SK-N-DZ (cell line): ENCODE measurements around the gene BCO2.

Experiments
- DNase-seq: peaks from one replicate; pipeline ENCODE4 v3.0.0-alpha.2; 2015; ENCODE audit warnings: low spot score

The BCO2 gene

DNA sequence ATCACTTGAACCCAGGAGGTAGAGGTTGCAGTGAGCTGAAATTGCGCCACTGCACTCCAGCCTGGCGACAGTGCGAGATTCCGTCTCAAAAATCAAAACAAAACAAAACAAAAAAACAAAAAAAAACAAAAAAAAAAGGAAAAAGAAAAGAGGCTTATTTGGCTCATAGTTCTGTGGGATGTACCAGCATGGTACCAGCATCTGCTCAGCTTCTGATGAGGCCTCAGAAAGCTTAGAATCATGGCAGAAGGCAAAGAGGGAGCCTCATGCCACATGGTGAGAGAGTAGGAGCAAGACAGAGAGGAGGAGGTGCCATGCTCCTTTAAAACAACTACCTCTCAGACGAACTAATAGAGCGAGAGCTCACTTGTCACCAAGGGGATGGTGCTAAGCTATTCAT is 40.3 kb downstream of the BCO2 start:
- DNase-seq = no peak

DNA sequence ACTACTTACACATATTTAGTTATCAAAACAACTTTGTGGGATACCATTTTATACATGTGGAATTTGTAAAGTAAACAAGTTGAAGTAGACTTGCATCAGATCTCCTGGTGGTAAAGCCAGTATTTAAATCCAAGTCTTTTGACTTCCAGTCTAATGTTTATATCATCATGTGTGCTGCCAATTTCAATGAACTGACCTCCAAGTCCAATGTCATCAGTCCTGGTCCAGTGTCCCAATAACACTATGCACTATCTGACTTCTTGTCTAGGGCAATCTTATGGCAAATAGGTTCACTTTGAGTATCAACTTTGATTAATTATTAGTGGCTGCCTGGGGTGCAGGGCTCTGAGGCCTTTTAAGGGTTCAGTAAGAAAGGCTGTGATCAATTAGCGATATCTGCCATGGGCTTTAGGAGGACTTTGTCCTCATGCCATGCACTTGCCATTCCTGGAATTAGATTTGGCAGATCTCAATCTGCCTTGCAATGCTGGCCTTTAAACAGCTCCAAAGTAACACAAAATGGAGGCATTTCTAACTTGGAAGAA is 41.3 kb downstream of the BCO2 start:
- DNase-seq = no peak

DNA sequence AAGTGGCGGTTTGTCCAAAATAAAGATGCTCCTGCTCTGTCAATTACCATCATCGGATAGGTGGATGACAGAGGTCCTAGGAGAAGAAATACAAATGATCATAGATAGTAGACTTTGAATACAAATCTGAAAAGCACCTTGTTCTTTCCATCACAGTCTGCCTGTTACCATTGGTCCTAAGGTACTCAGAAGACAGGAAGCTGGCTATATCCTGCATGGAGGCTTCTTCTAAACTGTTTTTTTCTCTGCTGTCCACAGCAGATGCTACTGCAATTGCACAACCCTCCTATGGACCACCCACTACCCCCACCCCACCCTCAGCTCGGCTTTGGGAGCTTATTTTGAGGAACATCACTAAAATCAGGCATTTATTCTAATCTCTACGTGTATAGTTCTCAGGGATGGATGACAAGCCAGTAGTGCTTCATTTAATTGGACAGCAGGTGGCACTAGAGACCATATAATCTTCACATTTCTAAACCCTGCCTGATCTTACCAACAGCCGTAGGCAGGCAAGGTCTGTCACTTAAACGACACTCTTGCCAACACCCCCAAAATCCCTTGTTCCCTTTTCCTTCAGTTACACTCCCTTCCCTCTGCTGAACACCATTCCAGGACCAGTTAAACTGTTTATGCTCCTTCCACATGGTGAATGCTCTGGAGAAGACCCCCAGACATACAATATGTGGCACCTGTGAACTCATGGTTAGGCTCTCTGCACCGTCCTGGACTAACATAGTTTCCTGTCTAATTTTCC is 44.3 kb downstream of the BCO2 start:
- DNase-seq = peak; percentile 58

DNA sequence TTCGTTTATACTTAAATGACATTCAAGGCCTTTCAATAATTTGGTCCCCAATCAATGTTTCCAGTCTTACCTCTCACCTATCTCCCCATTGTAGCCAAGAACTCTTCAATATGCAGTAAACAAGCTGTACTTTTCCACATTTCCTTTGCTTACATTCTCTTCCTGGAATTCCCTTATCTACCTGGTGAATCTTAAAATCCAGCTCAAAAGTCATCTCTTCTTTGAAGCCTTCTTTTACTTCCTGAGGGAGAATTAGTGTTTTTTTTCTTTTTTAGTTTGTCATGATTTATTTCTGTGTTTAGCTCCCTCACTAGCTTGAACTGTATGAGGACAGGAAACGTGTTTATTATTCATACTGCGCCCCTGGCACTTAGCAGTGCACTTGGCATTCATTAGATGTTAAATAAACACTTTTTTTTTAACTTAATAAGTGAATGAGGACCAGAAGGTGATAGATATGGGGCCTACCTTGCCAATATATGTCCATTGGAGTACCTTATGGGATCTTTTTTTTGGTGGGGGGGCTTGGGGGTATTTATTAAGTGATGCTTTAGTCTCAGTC is 46.0 kb downstream of the BCO2 start:
- DNase-seq = no peak

DNA sequence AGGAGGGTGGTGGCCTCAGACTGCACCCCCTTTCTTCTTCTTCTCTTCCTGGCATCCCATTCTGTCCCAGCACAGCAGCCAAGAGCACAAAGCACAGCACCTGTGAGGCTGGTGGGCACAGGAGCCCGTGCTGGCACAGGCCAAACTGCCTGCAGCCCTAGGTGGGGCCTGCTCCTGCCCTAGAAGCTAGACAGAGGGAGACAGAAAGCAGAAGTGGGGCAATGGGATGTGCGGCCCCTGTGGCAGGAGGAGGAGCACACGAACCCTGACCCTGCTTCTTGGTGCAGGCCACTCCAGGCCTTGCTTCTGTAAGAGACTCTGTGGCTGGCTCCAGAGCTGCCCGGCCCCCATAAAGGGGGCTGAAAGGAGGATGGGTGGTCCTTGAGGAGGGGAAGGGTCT is 47.0 kb downstream of the BCO2 start:
- no peak for DNase-seq

DNA sequence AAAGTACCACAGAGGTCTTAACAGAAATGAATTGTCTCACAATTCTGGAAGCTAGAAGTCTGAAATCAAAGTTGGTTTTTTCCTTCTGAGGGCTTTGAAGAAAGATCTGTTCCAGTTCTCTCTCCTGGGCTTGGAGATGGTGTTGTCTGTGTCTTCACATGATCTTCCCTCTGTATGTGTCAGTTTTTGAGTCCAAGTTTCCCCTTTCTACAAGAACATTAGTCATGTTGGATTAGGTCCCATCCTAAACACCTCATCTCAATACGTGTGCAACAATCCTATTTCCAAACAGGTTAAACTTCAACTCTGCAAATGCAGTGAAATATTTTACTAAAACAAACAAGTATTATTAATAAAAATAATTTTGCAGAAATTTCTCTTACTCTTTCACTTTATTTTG is 47.8 kb downstream of the BCO2 start:
- no peak for DNase-seq

DNA sequence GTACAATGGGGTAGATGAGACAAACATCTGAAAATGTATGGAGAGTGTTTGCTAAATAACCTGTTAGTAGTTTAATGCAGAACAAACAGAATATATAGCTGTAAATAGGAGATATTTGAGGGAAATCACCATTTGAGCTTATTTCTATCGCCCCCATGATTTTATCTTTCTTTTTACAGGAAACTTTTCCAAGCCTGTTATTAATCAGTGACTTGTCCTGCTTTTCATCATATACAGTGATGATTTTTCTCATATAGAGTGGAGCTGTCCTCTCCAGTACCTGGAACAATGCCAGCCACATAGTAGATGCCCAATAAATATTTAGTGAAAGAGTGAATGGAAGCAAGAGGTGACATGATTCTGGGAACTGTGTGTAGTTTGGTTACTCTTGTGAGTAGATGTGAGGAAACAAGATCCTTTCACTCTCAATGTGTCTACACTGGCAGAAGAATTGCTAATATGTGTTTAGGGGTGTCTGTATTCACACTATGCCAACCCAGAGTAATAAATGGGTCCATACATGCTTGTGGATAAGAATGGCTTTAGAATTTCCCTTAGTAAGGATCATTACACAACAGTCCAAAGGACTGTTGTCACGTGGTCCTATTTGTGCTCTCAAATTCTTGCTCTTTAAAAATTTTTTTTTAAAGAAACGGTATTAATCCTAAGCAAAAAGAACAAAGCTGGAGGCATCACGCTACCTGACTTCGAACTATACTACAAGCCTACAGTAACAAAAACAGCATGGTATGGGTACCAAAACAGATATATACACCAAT is 48.6 kb downstream of the BCO2 start:
- no peak for DNase-seq

DNA sequence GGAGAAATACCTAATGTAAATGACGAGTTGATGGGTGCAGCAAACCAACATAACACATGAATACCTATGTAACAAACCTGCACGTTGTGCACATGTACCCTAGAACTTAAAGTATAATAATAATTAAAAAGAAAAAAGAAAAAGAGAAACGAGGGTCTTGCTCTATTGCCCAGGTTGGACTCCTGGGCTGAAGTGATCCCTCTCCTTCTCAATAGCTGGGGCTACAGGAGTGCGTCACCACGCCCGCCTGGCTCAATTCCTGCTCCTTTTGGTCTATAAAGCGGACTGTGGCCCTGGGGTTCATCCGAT is 50.4 kb downstream of the BCO2 start:
- no peak for DNase-seq

DNA sequence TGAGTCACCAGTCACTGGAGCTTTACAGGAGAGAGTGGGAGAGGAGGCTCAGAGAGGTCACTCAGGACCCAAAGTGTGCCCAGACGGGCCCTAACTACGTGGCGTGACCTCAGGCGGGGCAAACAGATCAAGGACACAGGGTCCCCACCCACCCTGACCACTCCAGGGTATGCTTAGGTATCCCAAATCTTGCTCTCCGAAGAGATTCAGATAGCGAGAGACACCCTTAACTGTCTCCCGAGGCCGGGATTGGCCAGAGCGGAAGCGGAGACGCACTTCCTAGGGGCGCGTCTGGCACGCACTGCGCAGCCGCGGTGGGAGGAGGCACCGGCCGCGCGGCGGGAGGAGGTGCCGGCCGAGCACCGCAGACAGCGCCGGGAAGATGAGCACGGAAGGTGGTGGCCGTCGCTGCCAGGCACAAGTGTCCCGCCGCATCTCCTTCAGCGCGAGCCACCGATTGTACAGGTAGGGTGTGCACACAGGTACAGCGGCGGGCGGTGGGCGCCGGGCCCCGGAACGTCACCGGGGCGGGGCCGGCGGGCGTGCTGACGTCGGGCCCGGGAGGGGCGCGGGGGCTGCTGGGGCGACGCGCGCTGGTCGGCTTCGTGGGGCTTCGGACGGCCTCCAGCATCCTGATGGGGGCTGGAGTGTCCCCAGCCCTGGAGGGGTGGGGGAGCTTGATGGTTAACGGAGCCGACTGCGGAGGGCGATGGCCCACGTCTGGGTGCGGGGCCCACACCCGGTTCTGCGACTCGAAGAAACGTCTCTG is 50.9 kb downstream of the BCO2 start, which contains the start of gene PTS:
TSS of gene PTS (plus strand) at position 367 of the 769 bp plus-strand sequence. CDS start at position 383, 16 bp downstream.
- DNase-seq = peak; percentile 72

DNA sequence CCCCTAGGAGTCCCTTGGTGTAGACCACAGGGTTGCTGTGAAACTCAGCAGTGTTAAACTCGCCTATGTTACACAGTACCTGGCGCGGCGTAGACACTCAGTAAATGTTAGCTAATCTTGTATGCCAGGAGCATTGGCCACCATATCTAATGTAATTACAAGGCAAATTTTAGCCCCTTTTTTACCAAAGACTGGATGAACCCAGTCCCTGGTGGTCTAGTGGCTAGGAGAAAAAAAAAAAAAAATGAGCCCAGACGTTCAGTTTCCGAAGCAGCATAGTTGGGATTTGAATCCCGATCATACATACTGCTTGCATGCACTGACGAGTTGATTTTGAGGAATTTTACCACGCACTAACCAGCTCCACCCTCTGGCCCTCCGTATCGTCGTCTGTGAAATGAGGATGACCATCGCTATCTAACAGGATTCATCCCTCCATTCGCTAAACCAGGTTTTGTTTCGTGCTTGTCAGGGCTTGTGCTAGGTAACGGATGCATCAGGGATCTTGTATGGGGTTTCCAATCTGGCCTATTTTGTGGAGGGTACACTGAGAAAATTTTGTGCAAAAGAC is 51.6 kb downstream of the BCO2 start:
- DNase-seq = no peak

DNA sequence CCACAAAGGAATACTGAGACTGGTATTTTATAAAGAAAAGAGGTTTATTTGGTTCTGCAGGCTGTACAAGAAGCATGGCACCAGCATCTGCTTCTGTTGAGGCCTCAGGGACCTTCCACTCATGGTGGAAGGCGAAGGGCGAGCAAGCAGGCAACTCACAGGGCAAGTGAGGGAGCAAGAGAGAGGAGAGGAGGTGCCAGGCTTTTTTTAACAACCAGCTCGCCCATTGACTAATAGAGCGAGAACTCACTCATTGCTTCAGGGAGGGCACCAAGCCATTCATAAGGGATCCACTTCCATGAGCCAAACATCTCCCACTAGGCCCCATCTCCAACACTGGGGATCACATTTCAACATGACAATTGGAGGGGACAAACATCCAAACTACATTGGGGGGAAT is 52.2 kb downstream of the BCO2 start:
- no peak for DNase-seq

DNA sequence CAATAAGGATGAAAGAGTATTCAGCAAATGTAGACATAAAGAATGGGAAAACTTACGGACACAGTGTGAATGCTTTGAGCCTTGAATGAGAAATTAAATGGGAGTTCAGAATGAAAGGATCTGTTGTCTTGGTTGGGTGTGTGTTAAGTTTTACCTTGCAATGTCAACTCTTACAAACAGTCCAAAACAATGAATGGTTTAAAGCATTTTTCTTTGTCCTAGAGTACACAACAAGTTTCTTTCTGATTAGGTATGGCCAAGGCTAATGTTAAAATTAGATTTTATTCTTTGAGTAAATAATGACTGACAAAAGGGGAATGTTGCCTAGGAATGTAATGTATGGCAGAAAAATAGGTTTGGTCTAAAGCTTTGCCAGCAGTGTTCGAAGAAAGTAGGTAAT is 53.4 kb downstream of the BCO2 start:
- no peak for DNase-seq

DNA sequence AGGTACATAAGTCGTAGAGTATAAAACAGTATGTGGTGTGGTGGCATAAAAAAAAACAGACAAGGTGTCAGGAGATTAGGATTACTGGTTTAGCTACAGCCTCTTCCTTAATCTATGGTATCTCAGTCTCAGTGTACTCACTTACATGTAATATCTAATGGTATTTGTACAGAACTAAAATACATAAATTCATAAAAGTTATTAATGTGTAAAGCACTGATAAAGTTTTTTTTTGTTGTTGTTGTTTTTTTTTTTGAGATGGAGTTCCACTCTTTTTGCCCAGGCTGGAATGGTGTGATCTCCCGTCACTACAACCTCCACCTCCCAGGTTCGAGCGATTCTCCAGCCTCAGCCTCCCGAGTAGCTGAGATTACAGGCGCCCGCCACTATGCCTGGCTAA is 53.8 kb downstream of the BCO2 start:
- no peak for DNase-seq

DNA sequence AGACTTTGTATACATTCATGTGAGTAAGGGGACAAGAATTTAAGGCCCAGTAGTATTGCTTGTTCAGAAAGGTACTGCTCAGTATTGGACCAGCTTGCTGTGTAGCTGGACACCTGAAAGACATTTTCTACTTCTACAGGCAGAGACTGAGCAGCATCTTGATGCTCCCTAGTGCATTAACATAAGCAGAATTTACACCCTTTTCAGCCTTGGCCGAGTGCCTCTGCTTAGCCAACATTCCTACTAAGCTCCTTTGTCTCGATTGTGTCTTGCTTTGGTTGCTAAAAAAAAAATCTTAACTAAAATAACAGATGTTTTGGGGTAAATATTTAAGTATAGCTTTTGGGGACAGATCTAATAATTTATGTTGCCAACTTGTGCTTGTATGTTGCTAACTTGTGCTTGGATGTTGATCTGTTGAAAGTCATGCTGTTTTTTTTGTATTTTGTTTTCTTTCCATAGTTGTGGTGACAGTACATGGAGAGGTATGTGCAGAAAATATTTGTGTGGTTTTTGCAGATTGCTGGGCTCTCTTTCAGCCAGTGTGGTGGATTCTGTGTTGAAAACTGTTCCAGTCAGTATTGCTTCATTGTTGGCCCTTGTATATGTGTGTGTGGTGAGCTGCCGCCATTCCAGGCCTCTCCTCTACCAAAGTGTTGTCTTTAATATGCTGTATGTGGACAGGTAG is 54.6 kb downstream of the BCO2 start:
- DNase-seq = no peak

DNA sequence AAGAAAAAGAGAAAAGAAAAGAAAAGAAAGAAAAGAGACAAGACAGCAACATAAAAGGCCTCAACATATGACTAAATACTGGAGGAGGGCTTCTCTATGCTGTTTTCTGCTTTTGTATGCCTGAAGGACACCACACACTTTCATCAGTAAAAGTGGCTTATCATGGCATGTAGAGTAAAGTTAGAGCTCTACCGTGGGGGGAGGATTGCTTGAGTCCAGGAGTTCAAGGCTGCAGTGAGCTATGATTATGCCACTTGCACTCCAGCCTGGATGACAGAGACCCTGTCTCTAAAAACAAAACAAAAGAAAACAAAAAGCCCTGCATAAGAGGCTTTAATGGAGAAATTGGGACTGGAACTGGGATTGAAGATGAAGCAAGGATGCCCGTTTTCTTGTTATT is 56.6 kb downstream of the BCO2 start:
- no peak for DNase-seq

DNA sequence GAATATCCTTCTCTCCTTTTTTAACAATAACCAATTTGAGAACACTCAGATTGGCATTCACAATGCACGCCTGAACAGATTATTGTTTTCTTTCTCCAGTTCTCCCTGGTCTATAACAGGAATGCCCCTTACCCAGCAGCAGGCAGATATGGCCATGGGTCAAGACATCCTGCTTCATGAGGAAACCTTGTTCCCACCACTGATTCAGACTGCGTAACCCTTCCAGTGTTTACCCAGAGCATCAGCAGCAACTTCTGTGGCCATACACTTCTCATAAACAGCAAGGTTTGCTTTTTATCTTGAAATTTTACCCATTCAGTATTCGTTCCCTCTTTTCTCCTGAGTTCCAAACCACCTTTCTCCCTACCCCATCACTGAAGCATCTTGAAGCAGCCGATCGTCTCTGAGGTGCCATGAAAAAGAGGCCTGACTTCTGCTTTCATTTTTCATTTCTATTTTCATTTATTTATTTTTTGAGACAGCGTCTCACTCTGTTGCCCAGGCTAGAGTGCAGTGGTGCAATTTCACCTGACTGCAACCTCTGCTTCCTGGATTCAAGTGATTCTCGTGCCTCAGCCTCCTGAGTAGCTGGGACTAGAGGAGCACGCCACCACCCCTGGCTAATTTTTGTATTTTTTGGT is 60.6 kb downstream of the BCO2 start:
- DNase-seq = no peak

DNA sequence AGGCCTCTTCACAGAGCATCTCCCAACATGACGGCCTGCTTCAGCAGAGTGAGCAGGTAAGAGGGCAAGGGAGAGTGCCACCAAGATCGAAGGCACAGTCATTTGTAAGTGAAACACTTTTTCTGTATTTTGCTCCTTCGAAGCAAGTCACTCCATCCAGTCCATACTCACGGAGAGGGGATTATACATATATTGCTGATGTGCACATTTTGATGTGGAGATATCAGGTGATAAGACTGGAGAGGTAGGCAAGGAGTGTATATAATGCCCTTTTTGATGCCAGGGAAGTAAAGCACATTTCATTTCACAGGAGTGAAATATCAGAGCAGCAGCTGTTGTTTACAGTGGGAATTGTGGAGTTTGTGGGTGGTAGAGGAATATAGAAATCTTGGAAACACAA is 62.1 kb downstream of the BCO2 start:
- no peak for DNase-seq

DNA sequence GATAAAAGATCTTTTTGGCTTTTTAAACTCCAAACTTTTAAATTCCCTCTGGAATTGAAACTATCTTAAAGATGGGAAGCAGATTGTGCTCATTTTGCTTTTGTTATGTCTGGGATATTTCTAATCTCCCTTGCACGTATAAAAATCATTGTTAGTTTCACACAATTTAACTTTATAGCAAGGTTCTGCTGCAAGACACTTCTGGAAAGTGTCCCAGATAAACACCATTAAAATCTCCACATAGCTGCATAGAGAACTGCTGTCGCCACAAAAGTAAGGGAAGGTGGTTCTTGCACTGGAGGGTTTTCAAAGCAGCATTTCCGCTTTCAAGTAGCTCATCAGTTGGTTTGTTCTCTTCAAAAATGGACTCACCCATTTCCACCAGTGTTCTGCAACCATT is 62.7 kb downstream of the BCO2 start:
- DNase-seq = no peak

DNA sequence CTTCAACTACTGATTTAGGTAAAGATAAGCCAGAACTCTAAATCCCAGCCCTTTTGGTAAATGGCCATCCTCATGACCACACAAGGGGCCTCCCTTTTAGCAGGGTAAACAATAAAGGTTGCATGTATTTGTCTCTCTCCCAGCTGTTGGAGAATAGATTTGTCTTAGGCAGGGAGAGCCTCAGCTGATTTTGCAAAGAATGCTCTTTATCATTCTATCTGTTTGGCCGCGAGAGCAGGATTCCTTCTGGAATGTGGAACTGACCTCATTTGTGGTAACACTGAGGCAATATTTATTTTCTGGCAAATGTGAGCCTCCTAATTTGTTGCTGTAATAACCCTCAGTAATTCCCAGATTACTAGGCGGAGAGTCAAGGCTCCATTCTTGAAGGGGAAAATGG is 66.2 kb downstream of the BCO2 start:
- DNase-seq = no peak

DNA sequence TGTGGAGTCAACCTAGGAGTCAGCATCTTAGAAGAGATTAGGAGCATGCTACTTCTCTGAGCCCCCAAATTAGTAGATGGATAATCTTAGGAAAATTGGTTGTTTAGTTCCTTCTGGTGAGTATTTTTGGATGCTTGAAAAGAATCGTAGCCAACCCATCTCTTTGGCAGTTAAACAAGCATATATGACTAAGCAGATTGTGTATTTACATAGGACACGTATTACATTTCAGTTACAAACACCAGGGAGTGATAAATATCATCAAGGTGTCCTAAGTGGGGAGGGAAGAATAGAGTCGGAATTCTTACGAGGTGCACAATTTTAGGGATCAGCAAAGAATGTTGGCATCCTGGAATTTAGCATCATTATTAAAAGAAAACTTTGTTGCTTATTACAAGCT is 71.9 kb downstream of the BCO2 start:
- no peak for DNase-seq

DNA sequence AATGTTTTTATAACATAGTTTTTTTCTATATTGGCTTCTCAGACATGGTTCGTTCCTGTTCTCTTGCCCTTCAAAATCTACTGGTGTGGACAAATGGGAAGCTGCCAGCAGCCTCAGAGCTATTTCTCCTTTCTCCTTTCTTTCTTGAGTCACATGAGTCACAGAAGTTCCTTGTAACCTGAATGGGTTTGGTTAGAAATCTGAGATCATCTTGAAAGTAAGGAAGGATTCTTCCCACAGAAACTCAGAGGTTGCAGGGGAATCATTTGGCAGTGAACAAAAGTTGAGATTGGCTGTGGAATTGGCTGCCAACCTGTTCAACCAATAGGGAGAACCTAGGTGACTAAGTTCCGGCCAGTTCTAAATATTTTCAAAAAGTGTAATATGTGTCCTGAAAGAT is 72.9 kb downstream of the BCO2 start:
- no peak for DNase-seq
